ENCODE measurements around the gene GLDN. TPM values are rescaled to one million over a fixed set of nuclear protein-coding genes. Genes with fewer than 3 reads are reported as not detected.

GLDN gene
- total RNA-seq, 2 experiments from 2014 or later = not detected

DNA sequence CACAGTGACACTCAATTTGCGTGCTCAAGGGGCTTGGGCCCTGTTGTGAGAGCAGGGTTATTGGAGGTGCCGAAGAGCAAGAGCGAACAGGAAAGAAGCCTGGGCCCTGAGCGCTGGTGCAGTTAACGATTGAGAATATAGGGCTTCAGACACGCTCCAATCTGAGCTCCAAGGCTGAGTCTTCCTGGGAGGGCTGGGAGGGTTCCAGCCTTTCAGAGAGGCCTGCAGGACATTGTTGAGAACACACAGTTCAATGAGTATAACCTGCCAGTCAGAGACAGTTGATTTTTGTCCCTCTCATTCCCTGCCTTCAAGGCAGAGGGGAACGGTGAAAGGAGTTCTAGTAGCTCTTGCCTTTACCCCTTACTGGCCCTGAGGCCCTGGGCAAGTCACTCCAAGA is 47.3 kb downstream of the GLDN start:
- TF ChIP-seq, protein P1, sequence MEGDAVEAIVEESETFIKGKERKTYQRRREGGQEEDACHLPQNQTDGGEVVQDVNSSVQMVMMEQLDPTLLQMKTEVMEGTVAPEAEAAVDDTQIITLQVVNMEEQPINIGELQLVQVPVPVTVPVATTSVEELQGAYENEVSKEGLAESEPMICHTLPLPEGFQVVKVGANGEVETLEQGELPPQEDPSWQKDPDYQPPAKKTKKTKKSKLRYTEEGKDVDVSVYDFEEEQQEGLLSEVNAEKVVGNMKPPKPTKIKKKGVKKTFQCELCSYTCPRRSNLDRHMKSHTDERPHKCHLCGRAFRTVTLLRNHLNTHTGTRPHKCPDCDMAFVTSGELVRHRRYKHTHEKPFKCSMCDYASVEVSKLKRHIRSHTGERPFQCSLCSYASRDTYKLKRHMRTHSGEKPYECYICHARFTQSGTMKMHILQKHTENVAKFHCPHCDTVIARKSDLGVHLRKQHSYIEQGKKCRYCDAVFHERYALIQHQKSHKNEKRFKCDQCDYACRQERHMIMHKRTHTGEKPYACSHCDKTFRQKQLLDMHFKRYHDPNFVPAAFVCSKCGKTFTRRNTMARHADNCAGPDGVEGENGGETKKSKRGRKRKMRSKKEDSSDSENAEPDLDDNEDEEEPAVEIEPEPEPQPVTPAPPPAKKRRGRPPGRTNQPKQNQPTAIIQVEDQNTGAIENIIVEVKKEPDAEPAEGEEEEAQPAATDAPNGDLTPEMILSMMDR (IDR thresholded peaks at IDR 0.05) = no peak
- ChIA-PET POLR2A (no interaction called here), CTCF (no interaction called here)
- ATAC-seq (no peak), DNase-seq (no peak)
- Mint-ChIP-seq H3K4me1 (ENCODE audit: low read depth) (peaks cover 4% of the 10 kb centered on the region), H3K9me3 (no peaks in the 10 kb centered on the region), H3K27me3 (no peaks in the 10 kb centered on the region), H3K27ac (no peak overlapping the region), H3K4me3 (no peak overlapping the region), H3K36me3 (ENCODE audit: low read depth) (no peaks in the 10 kb centered on the region)
- intact Hi-C loops (cut with micrococcal nuclease) = no loop called here

DNA sequence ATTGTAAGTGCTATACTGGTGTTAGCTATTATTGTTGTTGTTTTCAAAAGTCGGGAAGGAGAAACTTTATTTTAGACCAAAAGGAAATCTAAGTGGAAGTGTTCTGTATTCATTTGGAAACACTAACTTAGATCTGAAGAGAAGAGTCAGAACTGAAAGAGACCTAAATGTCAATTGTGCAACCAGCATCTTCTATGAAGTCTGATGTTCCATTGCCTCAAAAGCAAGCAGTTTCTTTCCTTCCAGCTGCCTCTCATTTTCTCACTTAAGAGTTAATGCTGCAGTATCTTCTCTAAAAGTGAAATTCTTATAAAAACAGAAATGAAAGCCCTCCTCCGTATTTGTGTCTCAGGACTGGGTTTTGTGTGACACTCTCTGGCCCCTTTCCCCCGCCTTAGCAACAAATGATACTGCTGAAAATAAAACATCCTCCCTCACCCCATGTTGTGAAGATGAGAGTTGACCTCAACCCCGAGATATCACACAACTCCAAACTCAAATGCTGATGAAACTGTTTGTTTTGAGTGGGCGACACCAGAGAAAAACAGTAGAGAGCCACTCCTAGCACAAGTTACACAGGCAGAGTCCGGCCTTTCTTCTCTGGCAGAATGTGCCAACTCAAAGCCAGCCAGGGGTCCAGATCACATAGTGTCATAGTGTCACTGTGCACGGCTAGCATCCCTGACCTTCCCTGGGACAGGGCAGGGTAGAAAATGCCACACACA is 48.9 kb downstream of the GLDN start:
- Mint-ChIP-seq H3K4me3 (no peak overlapping the region), H3K27ac (peak overlapping the region; percentile 11), H3K27me3 (no peaks in the 10 kb centered on the region), H3K36me3 (ENCODE audit: low read depth) (no peaks in the 10 kb centered on the region), H3K4me1 (ENCODE audit: low read depth) (peaks cover 4% of the 10 kb centered on the region), H3K9me3 (no peaks in the 10 kb centered on the region)
- DNase-seq = no peak
- TF ChIP-seq, protein P1 (IDR thresholded peaks at IDR 0.05) = no peak
- CTCF ChIA-PET = interaction anchor here (1.0 kb wide), 1 partner anchor 227 kb away, joined by 4 read pairs; no protein-coding TSS in a partner anchor
- intact Hi-C loops (cut with micrococcal nuclease) = no loop called here
- peak; percentile 62 for ATAC-seq
- POLR2A ChIA-PET = no interaction called here

GRCh38 chr15:51390966-51391422 is 49.5 kb downstream of the GLDN start:
- Mint-ChIP-seq H3K36me3 (ENCODE audit: low read depth) (no peaks in the 10 kb centered on the region), H3K27ac (peak overlapping the region; percentile 11), H3K4me3 (no peak overlapping the region), H3K27me3 (no peaks in the 10 kb centered on the region), H3K4me1 (ENCODE audit: low read depth) (peaks cover 4% of the 10 kb centered on the region), H3K9me3 (no peaks in the 10 kb centered on the region)
- no peak for DNase-seq
- intact Hi-C loops (cut with micrococcal nuclease) = no loop called here
- CTCF ChIA-PET = interaction anchor here (1.0 kb wide), 1 partner anchor 228 kb away, joined by 4 read pairs; no protein-coding TSS in a partner anchor
- POLR2A ChIA-PET = no interaction called here
- no peak for ATAC-seq
- TF ChIP-seq, protein P1 (IDR thresholded peaks at IDR 0.05) = no peak

DNA sequence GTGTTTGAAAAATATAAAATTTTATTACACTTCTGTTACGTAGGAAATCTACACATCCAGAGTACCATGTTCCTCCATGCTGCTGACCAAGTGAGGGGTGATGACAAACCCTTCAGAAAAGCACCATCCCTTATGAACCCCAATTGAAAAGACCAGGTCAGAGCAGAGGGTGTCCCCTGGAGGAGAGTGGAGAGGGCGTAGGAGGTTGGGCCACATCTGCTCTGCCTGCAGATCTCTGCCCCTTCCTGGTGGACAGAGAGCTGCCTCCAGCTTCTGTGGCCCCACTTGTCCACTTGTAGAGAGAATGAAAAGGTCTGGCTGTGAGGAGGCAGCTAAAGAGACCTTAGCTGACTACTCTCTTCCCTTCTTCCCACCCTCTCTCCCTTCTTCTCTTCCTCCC is 55.5 kb downstream of the GLDN start:
- Mint-ChIP-seq H3K36me3 (ENCODE audit: low read depth) (no peaks in the 10 kb centered on the region), H3K9me3 (no peaks in the 10 kb centered on the region), H3K27me3 (no peaks in the 10 kb centered on the region), H3K27ac (no peak overlapping the region), H3K4me1 (ENCODE audit: low read depth) (no peaks in the 10 kb centered on the region), H3K4me3 (no peak overlapping the region)
- ChIA-PET CTCF (no interaction called here), POLR2A (no interaction called here)
- intact Hi-C loops (cut with micrococcal nuclease) = no loop called here
- TF ChIP-seq, protein P1 (IDR thresholded peaks at IDR 0.05) = no peak
- DNase-seq = no peak
- ATAC-seq = no peak

DNA sequence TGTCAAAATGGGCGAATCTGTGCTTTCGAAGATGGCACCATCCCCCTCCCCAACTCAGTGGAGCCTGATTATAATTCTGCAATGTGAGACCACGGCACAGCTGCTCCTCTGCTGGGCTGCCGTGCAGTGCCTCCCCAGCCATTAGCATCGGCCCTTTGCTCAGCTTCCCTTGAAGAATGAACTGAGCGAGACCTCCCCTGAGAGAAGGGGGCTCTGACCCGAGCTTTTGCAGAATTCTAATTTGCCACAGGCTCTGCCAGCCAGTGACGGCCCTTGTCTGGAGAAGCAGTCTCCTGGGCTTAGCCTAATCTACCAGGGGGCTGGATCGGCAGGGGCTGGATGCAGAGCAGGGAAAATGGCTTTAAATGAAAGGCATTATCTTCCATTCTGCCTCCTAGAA is 57.2 kb downstream of the GLDN start:
- ChIA-PET CTCF (no interaction called here), POLR2A (no interaction called here)
- H3K36me3 Mint-ChIP-seq (ENCODE audit: low read depth) = no peaks in the 10 kb centered on the region
- peaks cover 7% of the 10 kb centered on the region for H3K27me3 Mint-ChIP-seq
- TF ChIP-seq, protein P1 (IDR thresholded peaks at IDR 0.05) = no peak
- H3K9me3 Mint-ChIP-seq = no peaks in the 10 kb centered on the region
- H3K4me1 Mint-ChIP-seq (ENCODE audit: low read depth) = no peaks in the 10 kb centered on the region
- ATAC-seq (no peak), DNase-seq (no peak)
- no peak overlapping the region for H3K27ac Mint-ChIP-seq
- no peak overlapping the region for H3K4me3 Mint-ChIP-seq
- intact Hi-C loops (cut with micrococcal nuclease) = no loop called here
